Measurements from ENCODE around the gene UBAC2.
A peak's percentile ranks its signal among the peaks of the same experiment; 100 is the strongest.

UBAC2 gene

GRCh38 chr13:99422586-99423220 is 222.0 kb downstream of the UBAC2 start:
- DNase-seq: peak; percentile 48

DNA sequence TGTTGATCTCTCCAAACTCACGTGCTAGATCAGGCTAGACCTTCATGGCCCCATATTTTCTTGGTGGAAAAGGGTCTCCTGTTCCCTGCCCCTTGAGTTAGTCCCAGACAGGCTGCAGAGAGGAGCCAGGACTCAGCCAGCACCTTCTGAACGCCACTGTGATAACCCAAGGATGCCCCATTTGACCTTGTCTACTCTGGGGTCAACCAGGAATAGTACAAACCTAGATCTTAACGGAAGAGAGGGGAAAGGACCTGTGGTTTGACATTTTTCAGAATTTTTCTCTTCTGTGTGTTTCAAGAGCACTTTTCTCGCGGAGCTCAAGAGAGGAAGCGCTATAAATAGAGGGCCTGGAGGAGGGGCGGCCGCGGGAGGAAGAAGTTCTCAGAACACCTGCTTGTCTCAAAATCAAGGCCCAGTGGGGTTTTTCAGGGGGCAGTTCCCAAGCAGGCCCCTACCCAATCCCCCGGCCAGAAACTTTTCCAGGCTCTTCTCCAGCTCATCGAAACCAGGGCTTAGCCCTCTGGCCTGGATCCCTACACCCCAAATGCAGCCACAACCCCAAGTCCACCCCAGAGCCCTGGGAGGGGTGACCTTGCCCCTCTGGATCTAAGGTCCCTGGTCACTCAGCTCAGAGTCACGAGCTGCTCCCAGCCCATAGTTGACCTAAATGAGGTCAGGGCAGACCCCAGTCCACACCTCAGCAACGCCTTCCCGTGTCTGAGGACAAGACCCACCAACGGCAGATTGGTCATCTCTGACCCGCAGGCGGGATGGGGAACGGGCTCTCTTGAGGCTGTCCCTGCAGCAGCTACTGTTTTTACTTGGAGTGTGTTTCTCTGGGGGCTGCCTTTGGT is 225.1 kb downstream of the UBAC2 start:
- peak; percentile 71 for DNase-seq

DNA sequence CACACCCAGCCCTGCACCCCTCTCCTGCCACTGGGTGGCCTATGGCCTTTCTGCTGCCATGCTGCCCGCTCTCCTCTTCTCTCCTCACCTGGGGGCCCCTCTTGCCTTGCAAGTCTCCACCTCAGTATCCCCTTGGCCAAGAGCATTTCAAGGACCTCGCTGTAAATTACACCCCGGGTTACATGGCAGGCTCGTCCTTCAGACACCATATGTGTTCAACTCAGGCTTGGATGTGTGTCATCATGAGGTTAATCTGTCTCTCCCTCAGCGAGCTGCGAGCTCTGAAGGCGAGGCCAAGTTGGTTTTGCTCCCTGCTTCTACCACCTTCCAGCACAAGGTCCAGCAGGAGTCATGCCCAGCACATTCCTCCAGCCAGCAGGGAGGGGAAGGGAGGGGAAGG is 225.8 kb downstream of the UBAC2 start:
- DNase-seq: no peak

GRCh38 chr13:99429670-99430069 is 229.0 kb downstream of the UBAC2 start:
- peak; percentile 43 for DNase-seq

DNA sequence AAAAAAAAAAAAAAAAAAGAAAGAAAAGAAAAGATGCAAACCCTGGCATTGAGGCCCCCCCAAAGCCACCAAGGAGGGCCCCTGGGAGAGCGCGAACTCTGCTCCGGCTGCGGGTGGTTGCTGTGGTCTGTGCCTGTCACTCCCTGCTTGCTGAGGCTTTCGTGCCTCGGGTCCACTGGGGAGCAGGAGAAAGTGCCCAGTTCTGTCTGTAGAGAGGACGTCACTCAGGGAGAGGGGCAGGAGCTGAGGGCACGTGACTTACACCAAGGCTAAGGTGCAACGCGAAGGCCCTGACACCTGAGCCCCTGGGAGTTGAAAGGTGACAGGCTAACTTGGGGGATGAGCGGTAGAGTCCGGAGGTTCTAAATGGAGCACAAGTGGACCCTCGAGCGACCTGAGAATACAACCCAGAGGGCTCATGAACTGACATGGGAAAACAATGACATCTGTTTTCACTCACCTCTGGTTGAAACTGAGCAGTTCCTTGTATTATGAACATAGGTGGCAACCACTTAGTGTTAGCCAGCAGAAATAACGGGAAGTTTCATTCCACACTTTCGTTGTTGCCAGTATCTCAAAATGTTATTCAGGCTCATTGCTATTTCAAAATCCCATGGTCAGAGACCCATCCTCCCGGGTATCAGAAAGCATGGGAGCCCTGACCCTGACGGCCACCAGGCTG is 231.4 kb downstream of the UBAC2 start:
- peak; percentile 66 for DNase-seq

DNA sequence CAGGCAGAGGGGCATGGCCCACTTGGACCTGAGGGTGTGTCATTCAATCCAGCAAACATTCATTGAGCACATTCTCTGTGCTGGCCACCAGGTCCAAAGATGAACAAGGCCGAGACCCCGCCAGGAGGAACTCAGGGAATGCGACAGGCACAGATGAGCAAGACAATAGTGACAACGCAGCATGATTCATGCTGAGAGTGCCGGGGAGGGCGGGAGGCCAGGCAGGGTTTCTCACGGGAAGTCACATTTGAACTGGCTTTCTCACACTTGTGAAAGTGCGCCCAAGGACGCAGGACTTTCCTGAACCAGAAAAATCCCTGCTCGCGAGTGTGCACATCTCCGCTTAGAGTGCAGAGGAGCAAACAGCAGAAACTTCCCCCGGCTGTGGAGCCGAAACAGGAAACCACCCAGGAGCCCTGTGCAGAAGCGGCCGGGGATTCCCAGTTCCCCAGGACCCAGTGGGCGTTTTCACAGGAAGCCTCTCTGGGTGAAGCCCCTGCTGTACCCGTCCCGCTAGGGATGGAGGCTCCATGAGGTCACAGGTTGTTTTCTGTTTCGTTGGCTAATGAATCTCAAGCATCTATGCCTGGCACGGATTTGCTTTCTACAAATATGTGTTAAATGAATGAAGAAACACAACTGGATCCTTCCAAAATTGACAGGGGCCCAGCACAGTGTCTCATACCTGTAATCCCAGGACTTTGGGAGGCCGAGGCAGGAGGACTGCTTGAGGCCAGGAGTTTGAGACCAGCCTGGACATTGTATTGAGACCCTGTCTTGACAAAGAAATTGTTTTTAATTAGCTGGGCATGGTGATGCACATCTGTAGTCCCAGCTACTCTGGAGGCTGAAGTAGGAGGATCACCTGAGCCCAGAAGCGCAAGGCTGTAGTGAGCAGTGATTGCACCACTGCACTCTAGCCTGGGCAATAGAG is 232.2 kb downstream of the UBAC2 start:
- DNase-seq: peak; percentile 92

- peak; percentile 71 for DNase-seq
Measured at GRCh38 chr13:99433543-99434075, 233.0 kb downstream of the UBAC2 start.

DNA sequence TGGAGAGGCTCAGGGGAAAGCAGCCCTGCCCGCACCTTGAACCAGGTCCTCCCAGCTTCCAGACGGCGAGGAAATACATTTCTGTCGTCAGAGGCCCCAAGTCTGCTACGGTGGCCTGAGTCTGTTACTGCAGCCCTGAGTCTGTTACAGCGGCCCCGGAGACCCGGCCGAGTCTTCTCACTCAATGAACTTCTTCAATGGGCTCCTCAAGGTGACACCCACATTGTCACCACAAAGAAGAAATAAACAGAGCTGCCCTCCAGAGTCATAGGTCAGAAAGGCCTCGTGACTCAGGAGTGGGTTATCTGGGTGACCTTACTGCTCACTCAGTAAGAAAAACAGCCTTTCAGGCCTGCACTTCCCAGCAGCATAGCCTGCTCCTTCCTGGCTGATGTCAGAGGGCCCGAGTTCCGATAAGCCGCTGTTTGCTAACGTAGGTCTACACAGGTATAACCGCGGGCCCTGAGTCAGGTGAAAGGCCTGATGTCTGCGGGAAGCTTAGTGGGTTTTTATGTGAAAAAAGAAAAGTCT is 233.7 kb downstream of the UBAC2 start:
- peak; percentile 87 for DNase-seq

GRCh38 chr13:99435116-99435515 is 234.5 kb downstream of the UBAC2 start:
- DNase-seq: peak; percentile 57

DNA sequence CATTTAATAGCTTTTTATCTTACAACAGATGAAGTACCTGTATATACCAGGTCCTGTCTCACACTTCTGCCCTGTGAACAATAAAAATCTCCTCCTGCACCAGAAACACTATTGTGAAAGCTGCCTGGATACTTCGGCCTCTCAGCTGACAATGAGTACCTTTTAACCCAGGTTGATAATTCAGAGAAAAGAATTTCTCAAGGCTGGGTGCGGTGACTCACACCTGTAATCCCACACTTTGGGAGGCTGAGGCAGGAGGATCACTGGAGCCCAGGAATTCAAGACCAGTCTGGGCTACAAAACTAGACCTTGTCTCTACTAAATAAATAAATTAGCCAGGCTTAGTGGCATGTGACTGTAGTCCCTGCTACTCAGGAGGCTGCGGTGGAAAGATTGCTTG is 235.3 kb downstream of the UBAC2 start:
- DNase-seq: peak; percentile 53

Measured in activated CD8-positive, alpha-beta memory T cell treated with anti-CD3 and anti-CD28 coated beads, Interleukin-2, amount 50 U/mL, for 48 hours (primary cell).